Hindlimb muscle (tissue), 1 donor: ENCODE data around the gene MYMK. TPM values are rescaled to one million over a fixed set of nuclear protein-coding genes. Genes with fewer than 3 reads are reported as not detected.

Source experiments
- polyA plus RNA-seq: library from polyadenylated mRNA; unstranded; fragments of 120-200 nt; gene quantifications from one replicate; pipeline ENCODE4 v1.2.1, GENCODE V29; 2013; ENCODE audit not compliant: insufficient read length

Gene MYMK
- polyA plus RNA-seq, 1 donor = 82.7 TPM

Other genes starting within 250 kb of the MYMK start
- 4.5 TPM for gene ABO, start 249.8 kb downstream of the MYMK start, polyA plus RNA-seq
- gene SURF6, start 188.8 kb downstream of the MYMK start, polyA plus RNA-seq = 26.1 TPM
- gene MED22, start 176.8 kb downstream of the MYMK start, polyA plus RNA-seq = 29.2 TPM
- gene RPL7A, start 176.7 kb downstream of the MYMK start, polyA plus RNA-seq = 2,303 TPM
- 35.5 TPM for gene SURF1, start 168.5 kb downstream of the MYMK start, polyA plus RNA-seq
- gene SURF2, start 168.4 kb downstream of the MYMK start, polyA plus RNA-seq = 13.9 TPM
- 89.8 TPM for gene SURF4, start 148.9 kb downstream of the MYMK start, polyA plus RNA-seq
- gene STKLD1, start 148.6 kb downstream of the MYMK start, polyA plus RNA-seq = 1.5 TPM
- 43.6 TPM for gene REXO4, start 106.9 kb downstream of the MYMK start, polyA plus RNA-seq
- gene ADAMTS13, start 102.6 kb downstream of the MYMK start, polyA plus RNA-seq = 10.4 TPM
- gene CACFD1, start 65.0 kb downstream of the MYMK start, polyA plus RNA-seq = 18.5 TPM
- 0.81 TPM for gene SLC2A6, start 45.9 kb downstream of the MYMK start, polyA plus RNA-seq
- gene ADAMTSL2, start 9.7 kb upstream of the MYMK start, polyA plus RNA-seq = 4.0 TPM
- not detected for gene FAM163B, start 84.4 kb upstream of the MYMK start, polyA plus RNA-seq
- 0.54 TPM for gene DBH, start 111.4 kb upstream of the MYMK start, polyA plus RNA-seq
- 5.6 TPM for gene SARDH, start 213.4 kb upstream of the MYMK start, polyA plus RNA-seq